HG03457 (cell line): ENCODE measurements around the gene RARB.

Experiments
- ATAC-seq: cut with Tn5 transposase; IDR thresholded peaks from one replicate; pipeline ENCODE4 v1.9.1; 2021; ENCODE audit warnings: moderate number of reproducible peaks; ENCODE audit not compliant: unreplicated experiment

The RARB gene

GRCh38 chr3:25592510-25592968 is 164.5 kb downstream of the RARB start:
- no peak for ATAC-seq

GRCh38 chr3:25593001-25593400 is 164.9 kb downstream of the RARB start:
- ATAC-seq, result no peak

GRCh38 chr3:25594007-25594502 is 166.0 kb downstream of the RARB start:
- peak; percentile 45 for ATAC-seq

GRCh38 chr3:25597535-25598101 is 169.6 kb downstream of the RARB start:
- no peak for ATAC-seq

GRCh38 chr3:25603703-25604102 is 175.6 kb downstream of the RARB start:
- no peak for ATAC-seq

- ATAC-seq, result no peak
Observed at GRCh38 chr3:25604107-25604805, 176.2 kb downstream of the RARB start.

- ATAC-seq, result no peak
Observed at GRCh38 chr3:25610167-25610566, 182.1 kb downstream of the RARB start.

- ATAC-seq, result no peak
Observed at GRCh38 chr3:25610779-25611178, 182.7 kb downstream of the RARB start.

- ATAC-seq, result no peak
Observed at GRCh38 chr3:25611193-25611592, 183.1 kb downstream of the RARB start.

- ATAC-seq, result no peak
Observed at GRCh38 chr3:25618028-25618427, 190.0 kb downstream of the RARB start.

GRCh38 chr3:25619382-25619781 is 191.3 kb downstream of the RARB start:
- ATAC-seq, result no peak

GRCh38 chr3:25620493-25620892 is 192.4 kb downstream of the RARB start:
- ATAC-seq, result no peak

- ATAC-seq, result no peak
Observed at GRCh38 chr3:25621087-25621486, 193.0 kb downstream of the RARB start.

- no peak for ATAC-seq
Observed at GRCh38 chr3:25631989-25632388, 203.9 kb downstream of the RARB start.

GRCh38 chr3:25633919-25634318 is 205.9 kb downstream of the RARB start:
- ATAC-seq, result no peak

- no peak for ATAC-seq
Observed at GRCh38 chr3:25635038-25635437, 207.0 kb downstream of the RARB start.
